Gastroesophageal sphincter (tissue), 4 donors: Measurements from ENCODE around the gene JMJD4. TPM values are rescaled to one million over a fixed set of nuclear protein-coding genes. Genes with fewer than 3 reads are reported as not detected.

Experiments
- ATAC-seq: fragments of 150-250 bp; one replicate; pipeline ENCODE4 v1.9.1; 2016; ENCODE audit warnings: mild to moderate bottlenecking, moderate library complexity
- H3K27ac ChIP-seq, 4 donors: fragments of 200-600 bp; sonication (generic) in 3 of 4; 1 replicate in 3 of 4; 2 replicates in 1 of 4; pipeline ENCODE4 v1.5.1; 2016 to 2019
- H3K27me3 ChIP-seq: fragments of 200-600 bp; sonication (generic); one replicate; pipeline ENCODE4 v1.5.1; 2019
- H3K36me3 ChIP-seq, 2 donors: fragments of 200-600 bp; sonication (generic); one replicate each; pipeline ENCODE4 v1.5.1; 2019; ENCODE audit warnings: control low read depth in 1 of 2
- H3K4me1 ChIP-seq, 3 donors: fragments of 200-600 bp; sonication (generic); 1 replicate in 2 of 3; 2 replicates in 1 of 3; pipeline ENCODE4 v1.5.1; 2016 to 2019; ENCODE audit warnings: control low read depth in 2 of 3
- H3K4me3 ChIP-seq, 2 donors: fragments of 200-600 bp; sonication (generic); one replicate each; pipeline ENCODE4 v1.5.1; 2019; ENCODE audit warnings: mild to moderate bottlenecking in 1 of 2, moderate library complexity in 1 of 2
- H3K9me3 ChIP-seq, 3 donors: fragments of 200-600 bp; sonication (generic); one replicate each; pipeline ENCODE4 v1.5.1; 2017 to 2019; ENCODE audit warnings: control low read depth in 2 of 3
- CTCF ChIP-seq, 4 experiments: fragments of 200-600 bp in 2 of 4; fragments of 450-650 bp in 2 of 4; sonication (generic) in 1 of 4; IDR thresholded peaks; one replicate each; pipeline ENCODE4 v1.5.1; 2017 to 2019; ENCODE audit warnings: antibody characterized with exemption in 4 of 4, mild to moderate bottlenecking in 2 of 4, moderate library complexity in 2 of 4
- EP300 ChIP-seq: sonication (generic); formaldehyde crosslinking; IDR thresholded peaks from one replicate; pipeline ENCODE4 v1.6.1; 2017; ENCODE audit warnings: antibody characterized with exemption, mild to moderate bottlenecking
- POLR2A ChIP-seq, 2 donors: fragments of 450-650 bp; IDR thresholded peaks; one replicate each; pipeline ENCODE4 v1.6.1; 2017; ENCODE audit warnings: antibody characterized with exemption in 2 of 2, mild to moderate bottlenecking in 2 of 2, moderate library complexity in 1 of 2
- POLR2AphosphoS5 ChIP-seq: sonication (generic); formaldehyde crosslinking; IDR thresholded peaks from one replicate; pipeline ENCODE4 v1.6.1; 2017; ENCODE audit warnings: antibody characterized with exemption
- WGBS, 2 donors: methylation state at CpG; one replicate each; pipeline ENCODE4 v1.1.5; 2018; ENCODE audit warnings: low coverage in 1 of 2; 5-methylcytosine and 5-hydroxymethylcytosine counted together
- total RNA-seq, 4 donors: library from RNA; depleted of rRNA; stranded (reverse); fragments of >200 nt; gene quantifications; one replicate each; pipeline ENCODE4 v1.1.0, GENCODE V29; 2016

The JMJD4 gene
- total RNA-seq, 4 donors from 2014 or later, result 13.8 to 19.5 (median 17.0) TPM

DNA sequence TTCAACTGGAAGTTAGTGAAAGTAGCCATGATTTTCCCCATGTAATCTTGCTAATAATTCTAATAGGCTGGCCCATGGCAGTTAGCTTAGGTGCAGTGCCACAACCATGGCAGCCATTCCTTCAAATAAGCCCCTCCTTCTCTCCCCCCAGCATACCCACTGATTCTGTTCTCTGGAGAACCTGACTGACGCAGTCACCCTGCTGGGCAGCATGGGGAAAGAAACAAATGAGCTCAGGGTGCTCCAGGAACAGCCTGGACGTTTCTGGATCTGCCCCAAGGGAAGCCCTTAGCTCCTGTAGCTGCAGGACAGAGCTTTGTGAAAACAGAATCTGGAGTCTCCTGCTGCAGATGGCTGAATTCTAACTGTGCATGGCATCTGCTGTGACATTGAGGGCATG, 22.7 kb upstream of the JMJD4 start:
- H3K4me3 ChIP-seq, result no peak overlapping the region
- peaks cover 0 to 43% of the 10 kb centered on the region in 2 donors for H3K36me3 ChIP-seq
- WGBS, 2 donors, result 58% methylated on average over 2 of the region's 2 CpGs; no CpG with 5 or more reads in 1 of the 2 donors
- H3K27me3 ChIP-seq, result no peaks in the 10 kb centered on the region
- TF ChIP-seq POLR2A (IDR thresholded peaks at IDR 0.05), result no peak
- no peak for TF ChIP-seq EP300
- TF ChIP-seq POLR2AphosphoS5, result no peak
- no peak for TF ChIP-seq CTCF (IDR thresholded peaks at IDR 0.05)
- H3K9me3 ChIP-seq, result no peaks in the 10 kb centered on the region
- H3K27ac ChIP-seq, result peak overlapping the region in 3 of 4 donors; percentile 75 to 87 (median 86)
- no peak for ATAC-seq
- peaks cover 0 to 94% (median 25%) of the 10 kb centered on the region in 3 donors for H3K4me1 ChIP-seq

DNA sequence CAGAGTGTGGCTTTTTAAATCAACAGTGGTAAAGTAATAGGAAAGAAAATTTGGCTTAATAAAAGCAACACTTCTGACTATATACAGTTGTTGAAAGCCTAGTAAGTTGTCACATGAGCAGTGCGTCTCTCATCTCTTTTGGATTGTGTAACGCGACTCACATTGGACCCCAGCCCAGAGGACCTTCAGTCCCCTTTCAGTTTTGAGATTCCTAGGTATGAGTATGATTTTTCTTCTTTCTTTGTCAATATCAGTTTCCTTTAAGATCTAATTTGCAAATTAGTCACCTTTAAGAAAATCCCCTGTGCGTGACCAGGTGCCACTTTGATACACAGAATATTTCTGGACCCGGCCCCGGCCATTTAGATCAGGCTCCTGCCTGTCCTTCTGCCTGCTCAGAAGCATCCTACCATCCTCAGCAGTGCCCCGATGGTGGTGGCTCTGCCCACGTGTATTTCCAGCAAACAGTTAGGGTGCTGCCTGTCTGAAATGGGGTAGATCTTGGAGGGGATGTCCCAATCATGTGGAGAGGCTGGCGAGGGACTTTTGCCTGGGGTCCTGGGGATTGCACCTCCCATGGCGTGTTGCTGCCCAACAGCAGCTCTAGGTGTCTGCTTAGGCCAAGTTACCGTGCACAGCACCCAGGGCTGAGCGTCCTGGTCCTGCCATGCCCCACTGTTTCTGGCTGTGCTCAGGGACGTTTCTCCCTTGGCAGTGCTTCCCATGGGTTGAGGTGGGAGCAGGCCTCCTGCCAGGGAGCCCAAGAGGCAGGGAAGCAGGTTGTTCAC, 21.3 kb upstream of the JMJD4 start:
- H3K9me3 ChIP-seq, result no peaks in the 10 kb centered on the region
- no peak overlapping the region for H3K4me3 ChIP-seq
- H3K36me3 ChIP-seq, result peaks cover 0 to 36% of the 10 kb centered on the region in 2 donors
- 21 to 64% methylated on average over 3 to 6 of the region's 13 CpGs for WGBS, 2 donors
- no peaks in the 10 kb centered on the region for H3K27me3 ChIP-seq
- H3K4me1 ChIP-seq, result peaks cover 0 to 90% (median 22%) of the 10 kb centered on the region in 3 donors
- ATAC-seq, result peak; percentile 62
- TF ChIP-seq POLR2AphosphoS5, result no peak
- H3K27ac ChIP-seq, result peak overlapping the region in 3 of 4 donors; percentile 62 to 87 (median 86)

DNA sequence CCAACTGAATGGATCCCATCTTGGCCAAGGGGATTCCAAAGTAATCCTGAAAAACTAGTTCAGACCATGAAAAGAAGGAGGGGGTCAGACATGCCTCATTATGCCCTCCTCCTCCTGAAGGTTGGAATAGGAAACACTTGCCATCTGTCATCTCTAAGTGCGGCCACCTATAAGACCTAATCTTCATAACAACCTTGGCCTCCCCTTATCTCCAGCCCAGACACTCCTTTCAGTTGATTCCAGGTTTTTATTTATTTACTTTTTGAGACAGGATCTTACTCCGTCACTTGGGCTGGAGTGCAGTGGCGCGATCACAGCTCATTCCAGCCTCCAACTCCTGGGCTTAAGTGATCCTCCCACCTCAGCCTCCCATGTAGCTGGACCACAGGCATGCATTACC, 19.9 kb upstream of the JMJD4 start:
- H3K4me3 ChIP-seq, result no peak overlapping the region
- H3K27me3 ChIP-seq, result no peaks in the 10 kb centered on the region
- peaks cover 0 to 96% (median 24%) of the 10 kb centered on the region in 3 donors for H3K4me1 ChIP-seq
- TF ChIP-seq POLR2AphosphoS5, result no peak
- TF ChIP-seq POLR2A (IDR thresholded peaks at IDR 0.05), result no peak
- no peak for TF ChIP-seq EP300
- TF ChIP-seq CTCF (IDR thresholded peaks at IDR 0.05), result no peak
- ATAC-seq, result no peak
- H3K27ac ChIP-seq, result peak overlapping the region in 2 of 4 donors; percentile 62 to 86
- peaks cover 0 to 36% of the 10 kb centered on the region in 2 donors for H3K36me3 ChIP-seq
- no peaks in the 10 kb centered on the region for H3K9me3 ChIP-seq
- 91 to 93% methylated on average over 3 to 4 of the region's 4 CpGs for WGBS, 2 donors

GRCh38 chr1:227753999-227754711, 19.1 kb upstream of the JMJD4 start:
- ATAC-seq, result peak; percentile 45
- Histone ChIP-seq H3K4me3 (no peak overlapping the region), H3K27ac (peak overlapping the region; percentile 5 to 86 (median 60)), H3K36me3 (peaks cover 0 to 36% of the 10 kb centered on the region in 2 donors), H3K9me3 (no peaks in the 10 kb centered on the region), H3K4me1 (peaks cover 0 to 96% (median 27%) of the 10 kb centered on the region in 3 donors), H3K27me3 (no peaks in the 10 kb centered on the region)
- TF ChIP-seq POLR2A (IDR thresholded peaks at IDR 0.05), result no peak
- peak; percentile 36 for TF ChIP-seq POLR2AphosphoS5
- no peak for TF ChIP-seq EP300
- WGBS, 2 donors, result 0 to 60% methylated on average over 2 to 5 of the region's 7 CpGs

- H3K4me3 ChIP-seq, result no peak overlapping the region
- peaks cover 0 to 90% (median 38%) of the 10 kb centered on the region in 3 donors for H3K4me1 ChIP-seq
- WGBS, 2 donors, result 60 to 68% methylated on average over 3 to 5 of the region's 19 CpGs
- no peaks in the 10 kb centered on the region for H3K9me3 ChIP-seq
- H3K27me3 ChIP-seq, result no peaks in the 10 kb centered on the region
- ATAC-seq, result no peak
- peak overlapping the region; percentile 4 to 90 (median 82) for H3K27ac ChIP-seq
- peaks cover 0 to 38% of the 10 kb centered on the region in 2 donors for H3K36me3 ChIP-seq
- no peak for TF ChIP-seq EP300
- TF ChIP-seq CTCF (IDR thresholded peaks at IDR 0.05), result no peak
- no peak for TF ChIP-seq POLR2AphosphoS5
- TF ChIP-seq POLR2A (IDR thresholded peaks at IDR 0.05), result no peak
These were observed 15.0 kb upstream of the JMJD4 start for GRCh38 chr1:227749916-227750710.
